Tibial nerve (tissue), 3 donors: ENCODE data around the gene TRIM25.

ENCODE experiments used
- POLR2A ChIP-seq, 2 donors: fragments of 450-650 bp; IDR thresholded peaks; one replicate each; pipeline ENCODE4 v1.6.1; 2017; ENCODE audit warnings: antibody characterized with exemption in 2 of 2, mild to moderate bottlenecking in 2 of 2, moderate library complexity in 2 of 2
- TF ChIP-seq, protein P1 (sequence below), 5 experiments: fragments of 200-600 bp in 3 of 5; fragments of 450-650 bp in 2 of 5; sonication (generic) in 3 of 5; IDR thresholded peaks; one replicate each; pipeline ENCODE4 v1.5.1; 2016 to 2019; ENCODE audit warnings: antibody characterized with exemption in 5 of 5, mild to moderate bottlenecking in 3 of 5, moderate library complexity in 2 of 5

DNA sequence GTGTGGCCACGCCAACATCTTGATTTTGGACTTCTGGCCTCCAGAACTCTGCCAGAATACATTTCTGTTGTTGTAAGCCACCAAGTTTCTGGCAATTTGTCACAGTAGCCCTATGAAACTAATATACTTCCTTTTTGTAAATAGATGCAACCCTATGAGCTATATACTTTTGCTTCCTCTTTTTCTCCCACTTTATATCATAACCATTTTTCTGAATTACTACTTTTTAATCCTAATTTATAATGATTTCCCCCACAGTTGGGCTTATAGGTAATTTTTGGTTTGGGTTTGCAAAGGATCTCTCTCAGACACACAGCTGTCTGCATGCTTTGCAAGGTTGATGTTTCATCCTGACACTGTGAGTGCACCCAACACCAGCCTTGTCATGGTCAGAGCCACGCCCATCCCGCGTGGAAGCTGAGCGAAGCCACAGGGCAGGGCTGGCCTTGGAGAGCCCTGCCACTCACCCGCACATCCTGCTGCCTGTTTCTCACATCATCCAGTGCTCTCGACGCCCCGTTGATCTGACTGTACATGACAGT is 5.8 kb downstream of the TRIM25 start:
- TF ChIP-seq, protein P1, sequence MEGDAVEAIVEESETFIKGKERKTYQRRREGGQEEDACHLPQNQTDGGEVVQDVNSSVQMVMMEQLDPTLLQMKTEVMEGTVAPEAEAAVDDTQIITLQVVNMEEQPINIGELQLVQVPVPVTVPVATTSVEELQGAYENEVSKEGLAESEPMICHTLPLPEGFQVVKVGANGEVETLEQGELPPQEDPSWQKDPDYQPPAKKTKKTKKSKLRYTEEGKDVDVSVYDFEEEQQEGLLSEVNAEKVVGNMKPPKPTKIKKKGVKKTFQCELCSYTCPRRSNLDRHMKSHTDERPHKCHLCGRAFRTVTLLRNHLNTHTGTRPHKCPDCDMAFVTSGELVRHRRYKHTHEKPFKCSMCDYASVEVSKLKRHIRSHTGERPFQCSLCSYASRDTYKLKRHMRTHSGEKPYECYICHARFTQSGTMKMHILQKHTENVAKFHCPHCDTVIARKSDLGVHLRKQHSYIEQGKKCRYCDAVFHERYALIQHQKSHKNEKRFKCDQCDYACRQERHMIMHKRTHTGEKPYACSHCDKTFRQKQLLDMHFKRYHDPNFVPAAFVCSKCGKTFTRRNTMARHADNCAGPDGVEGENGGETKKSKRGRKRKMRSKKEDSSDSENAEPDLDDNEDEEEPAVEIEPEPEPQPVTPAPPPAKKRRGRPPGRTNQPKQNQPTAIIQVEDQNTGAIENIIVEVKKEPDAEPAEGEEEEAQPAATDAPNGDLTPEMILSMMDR (IDR thresholded peaks at IDR 0.05) = no peak
- TF ChIP-seq POLR2A (IDR thresholded peaks at IDR 0.05) = no peak
